GM21786 (cell line): ENCODE results near the gene ATAT1.

Source experiments
- ATAC-seq: cut with Tn5 transposase; IDR thresholded peaks from one replicate; pipeline ENCODE4 v1.9.1; 2021; ENCODE audit not compliant: unreplicated experiment

Gene ATAT1

GRCh38 chr6:30683183-30683979, 56.7 kb downstream of the ATAT1 start:
- no peak for ATAC-seq

GRCh38 chr6:30683980-30684338, 57.3 kb downstream of the ATAT1 start:
- ATAC-seq = no peak

DNA sequence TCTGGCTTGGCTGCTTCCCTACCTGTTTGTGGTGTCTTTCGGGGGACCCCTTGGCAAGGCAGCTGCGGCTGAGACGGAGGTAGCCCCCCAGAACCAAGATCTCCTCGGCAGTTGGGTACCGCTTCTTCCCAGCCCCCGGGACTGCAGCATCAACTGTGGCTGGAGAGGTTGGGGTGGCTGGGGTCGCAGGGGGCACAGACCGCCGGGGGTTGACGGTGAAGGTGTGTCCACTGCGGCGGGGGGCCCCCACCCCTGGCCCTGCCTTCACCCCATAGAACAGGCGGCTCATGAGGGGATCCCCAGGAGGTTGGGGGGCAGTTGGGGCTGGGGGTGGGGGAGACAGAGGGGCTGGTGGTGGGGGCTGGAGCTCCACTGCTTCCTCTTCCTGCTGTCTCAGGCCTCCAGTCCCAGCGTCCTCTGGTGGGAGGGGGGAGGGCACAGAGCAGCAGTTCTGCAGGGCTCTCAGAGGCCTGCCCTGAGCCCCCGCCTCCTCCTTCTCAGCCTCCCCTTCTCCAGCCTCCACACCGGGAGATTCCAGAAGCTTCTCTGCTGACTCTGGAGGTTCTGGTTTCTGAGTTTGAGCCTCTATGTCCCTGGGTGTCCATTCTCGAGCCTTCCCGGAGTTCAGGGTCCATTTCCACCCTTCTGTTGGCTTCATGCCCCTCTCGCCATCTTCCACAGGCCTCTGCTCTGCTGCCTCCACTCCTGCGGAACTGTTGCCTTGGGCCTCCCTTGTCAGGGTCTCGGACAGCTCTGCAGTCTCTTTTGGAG, 57.9 kb downstream of the ATAT1 start:
- no peak for ATAC-seq

DNA sequence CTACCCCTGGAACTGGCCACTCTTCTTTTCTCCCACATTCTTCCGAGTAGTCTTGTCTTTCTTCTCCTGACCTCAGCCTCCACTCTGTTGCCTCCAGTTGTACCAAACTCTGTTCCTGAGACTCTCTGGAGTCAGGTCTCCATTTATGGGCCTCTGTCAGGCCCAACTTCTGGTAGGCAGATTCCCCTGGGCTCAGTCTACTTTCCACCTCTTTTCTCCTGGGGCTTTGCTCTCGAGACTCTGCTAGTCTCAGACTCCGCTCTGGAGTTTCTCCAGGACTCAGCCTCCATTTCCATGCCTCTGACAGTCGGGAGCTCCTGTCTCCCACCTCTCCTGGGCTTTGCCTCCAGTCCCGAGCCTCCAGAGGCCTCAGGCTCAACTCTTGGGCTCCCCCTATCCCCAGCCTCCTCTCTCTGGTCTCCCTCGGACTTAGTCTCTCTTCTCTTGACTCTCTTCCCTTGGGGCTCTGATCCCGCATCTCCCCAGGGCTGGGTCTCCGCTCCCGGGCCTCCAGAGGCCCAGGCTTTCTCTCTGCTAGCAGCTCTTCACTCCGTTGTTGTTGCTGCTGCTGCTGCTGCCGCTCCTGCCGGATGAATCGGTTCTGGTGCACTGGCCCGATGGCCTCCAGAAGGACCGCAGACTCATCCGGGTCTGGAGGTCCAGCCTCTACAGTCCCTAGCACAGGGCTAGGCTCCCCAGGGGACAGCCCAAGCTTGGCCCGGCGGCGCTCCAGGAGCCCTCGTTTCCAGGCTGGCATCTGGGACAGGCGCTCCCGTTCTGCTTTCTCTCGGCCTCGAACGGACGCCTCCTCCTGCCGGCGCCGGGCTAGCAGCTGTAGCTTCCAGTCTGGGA, 58.7 kb downstream of the ATAT1 start:
- no peak for ATAC-seq

DNA sequence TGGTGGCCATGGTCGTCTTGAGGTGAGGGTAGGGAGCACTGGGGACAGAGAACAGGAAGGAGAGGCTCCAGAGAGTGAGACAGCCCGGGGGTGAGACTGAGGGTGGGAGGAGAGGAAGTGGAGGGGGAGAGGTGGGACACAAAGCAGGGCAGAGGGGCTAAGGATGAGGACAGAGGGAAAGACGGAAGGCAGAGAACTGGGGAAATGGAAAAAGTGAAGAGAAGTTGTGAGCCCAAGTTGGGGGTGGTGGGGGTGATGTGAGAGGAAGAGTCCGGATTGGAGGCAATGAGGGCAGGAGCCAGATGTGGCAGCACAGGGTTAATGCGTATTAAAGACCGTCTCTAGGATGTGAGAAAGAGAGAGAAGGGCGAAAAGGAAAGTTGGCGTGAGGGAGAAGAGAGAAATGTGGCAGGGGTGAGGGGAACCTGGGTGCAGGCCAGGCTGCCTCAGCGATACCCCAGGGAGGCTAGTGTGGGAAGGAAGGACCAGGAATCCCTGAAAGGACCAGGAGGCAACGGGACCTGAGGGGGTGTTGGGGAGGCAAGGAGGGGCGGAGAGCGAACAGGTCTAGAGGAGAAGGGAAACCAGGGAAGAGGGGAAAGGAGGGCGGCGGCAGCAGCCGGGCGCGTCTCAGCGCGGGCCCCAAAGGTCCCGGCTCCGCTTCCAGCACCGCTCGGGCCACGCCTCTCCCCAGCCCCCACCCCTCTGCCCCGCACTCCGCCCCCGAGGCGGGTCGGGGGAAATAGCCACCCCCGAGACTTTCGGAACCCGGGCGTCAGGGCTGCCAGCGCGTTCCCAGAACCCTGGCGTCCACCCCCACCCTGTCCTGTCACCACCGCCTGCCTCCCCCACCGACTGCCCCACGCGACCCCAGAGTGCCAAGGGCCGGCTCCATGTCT, 59.6 kb downstream of the ATAT1 start, which contains the start of gene PPP1R18:
TSS of gene PPP1R18 (minus strand) at position 637 of the 899 bp plus-strand sequence. CDS start at position 10, 627 bp downstream.
- no peak for ATAC-seq

DNA sequence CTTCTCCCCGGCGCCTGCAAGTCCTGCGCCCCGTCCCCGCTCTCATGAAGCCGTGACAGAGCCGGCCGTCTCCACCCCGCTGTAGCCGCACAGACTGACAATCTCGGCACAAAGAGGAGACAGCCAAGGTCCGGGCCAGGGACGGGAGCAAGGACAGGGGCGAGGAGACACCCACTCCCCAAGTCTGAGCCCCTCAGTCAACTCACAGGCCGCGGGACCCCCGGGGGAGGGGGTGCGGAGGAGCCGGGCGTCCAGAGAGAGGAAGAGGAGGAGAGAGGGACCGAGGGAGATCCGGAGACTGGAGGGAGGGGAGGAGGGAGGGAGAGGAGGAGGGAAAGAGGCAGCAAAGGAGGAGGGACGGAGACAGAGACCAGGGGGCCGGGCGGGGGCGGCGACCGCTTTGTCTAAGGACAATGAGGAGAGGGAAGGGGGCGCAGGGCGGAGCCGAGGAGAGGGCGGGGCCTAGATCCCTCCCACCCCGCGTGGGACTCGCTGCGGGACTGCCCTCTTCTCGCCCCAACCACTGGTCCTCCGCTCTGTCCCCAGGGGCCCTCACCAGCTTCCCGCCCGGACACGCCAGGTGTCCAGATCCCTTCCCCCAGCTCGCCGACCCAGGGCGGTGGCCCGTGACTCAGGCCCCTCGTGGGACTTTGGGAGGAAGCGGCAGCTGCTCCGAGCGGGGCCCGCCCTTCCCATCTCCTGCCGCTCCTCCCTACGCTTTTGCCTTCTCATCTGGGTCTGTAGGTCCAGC, 60.4 kb downstream of the ATAT1 start:
- ATAC-seq = peak; percentile 48

DNA sequence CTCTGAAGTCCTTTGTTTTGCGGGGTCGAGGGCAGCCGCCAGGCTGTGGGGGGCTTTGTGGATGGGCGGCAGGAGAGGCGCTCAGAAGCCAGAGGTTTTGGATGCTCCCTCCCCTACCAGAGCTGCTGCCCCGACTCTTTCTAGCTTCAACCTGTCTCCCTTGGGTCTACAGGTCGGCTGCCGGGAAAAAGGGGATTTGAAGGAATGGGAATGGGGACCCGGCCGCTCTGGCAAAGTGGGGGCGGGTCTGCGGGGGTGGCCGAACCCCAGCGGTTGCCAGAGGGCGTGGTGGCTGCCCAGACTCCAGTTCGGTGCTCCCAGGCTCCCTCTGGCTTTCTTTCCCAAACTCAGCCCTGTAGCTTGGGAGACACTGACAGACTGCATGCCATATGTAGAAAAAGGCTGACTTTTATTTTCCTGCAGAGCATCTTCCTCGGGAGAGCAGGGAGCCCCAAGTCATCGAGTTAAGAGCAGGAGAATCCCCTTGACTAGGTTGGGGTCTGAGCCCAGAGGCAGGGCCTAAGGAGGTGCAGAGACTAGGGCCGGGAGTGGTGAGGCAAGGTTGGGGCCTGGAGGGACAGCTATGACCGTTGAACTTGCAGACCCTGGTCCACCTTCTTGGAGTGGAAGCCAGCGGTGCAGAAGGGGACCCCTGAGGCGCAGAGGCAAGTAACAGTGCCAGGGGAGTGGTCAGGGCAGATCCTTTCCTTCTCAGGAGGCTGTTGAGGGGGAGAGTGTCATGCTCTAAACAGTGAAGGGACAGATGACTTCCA, 61.2 kb downstream of the ATAT1 start:
- no peak for ATAC-seq

DNA sequence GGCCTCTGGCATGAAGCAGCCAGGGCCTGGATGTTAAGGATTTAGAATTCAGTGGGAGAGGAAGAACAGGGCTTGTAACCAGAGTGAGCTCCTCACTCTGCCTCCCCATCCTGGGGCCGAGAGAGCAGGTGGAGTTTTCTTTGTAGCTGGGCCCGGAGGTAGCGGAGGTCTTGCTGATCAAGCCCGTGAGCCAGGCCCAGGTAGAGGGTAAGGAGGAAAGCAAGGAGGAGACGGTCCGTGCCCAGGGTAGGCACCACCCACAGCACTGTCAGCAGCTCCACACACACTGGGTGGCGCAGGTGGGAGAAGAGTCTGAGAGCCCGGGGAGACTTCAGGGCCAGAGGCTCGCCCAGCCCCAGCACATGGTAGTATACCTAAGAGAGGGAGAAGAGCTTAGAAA, 61.9 kb downstream of the ATAT1 start:
- ATAC-seq = no peak

GRCh38 chr6:30689022-30689865, 62.6 kb downstream of the ATAT1 start:
- ATAC-seq = no peak

DNA sequence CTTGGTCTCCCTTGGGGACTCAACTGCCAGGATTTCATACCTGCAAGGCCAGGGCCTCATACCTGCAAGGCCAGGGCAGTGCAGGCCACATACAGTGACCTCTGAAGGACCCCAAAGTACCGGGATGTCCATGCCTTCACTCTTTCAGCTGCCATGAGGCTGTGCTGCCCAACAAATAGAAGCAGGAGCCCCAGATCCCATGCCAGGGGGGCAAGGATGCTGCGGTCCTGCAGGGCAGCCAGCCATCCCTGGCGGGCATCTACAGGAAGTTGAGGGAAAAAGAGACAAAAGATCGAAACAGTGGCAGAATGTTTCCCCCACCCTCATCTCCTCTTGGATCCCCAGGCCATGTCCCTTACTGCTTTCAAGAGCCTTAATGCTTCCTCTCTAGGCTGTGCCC, 63.3 kb downstream of the ATAT1 start:
- no peak for ATAC-seq

DNA sequence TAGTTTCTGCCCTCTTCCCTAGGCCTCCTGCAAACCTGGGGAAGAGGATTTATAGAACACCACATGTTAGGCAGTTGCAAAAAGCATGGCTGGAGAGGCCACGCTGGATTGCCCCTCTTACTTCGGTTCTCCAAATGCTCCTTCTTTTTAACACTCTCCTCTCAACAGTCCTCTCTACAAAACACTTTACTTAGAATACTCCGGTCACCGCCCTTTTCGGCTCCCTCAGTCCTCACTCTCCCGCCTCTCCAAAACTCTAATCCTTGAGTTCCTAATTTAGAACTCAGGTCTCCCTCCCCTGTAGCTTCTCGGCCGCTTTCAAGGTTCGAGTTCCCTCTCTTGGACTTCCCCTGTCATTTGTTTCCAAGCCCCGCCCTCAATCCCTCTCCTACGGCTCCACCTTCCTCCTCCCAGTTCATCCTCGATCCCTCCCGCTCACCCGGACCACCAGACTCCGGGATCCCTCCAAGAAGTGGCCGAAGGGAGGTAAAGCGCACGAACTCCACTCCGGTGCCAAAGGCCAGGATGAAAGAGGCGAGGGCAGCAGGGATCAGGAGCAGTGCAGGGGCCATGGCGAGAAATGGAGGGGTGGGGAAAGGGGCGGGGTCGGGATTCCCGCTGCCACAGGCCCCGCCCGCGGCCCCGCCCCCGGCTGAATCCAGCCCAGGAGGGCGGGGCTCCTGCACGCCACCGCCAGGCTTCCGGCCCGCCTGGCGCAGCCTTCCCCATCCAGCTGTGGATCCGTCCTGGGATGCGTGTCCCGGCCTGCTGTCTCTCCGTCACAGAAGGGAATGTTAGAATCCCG, 63.9 kb downstream of the ATAT1 start, which contains the start of gene NRM:
TSS of gene NRM (minus strand) at position 582 of the 805 bp plus-strand sequence. CDS start at position 572, 10 bp downstream.
- ATAC-seq = peak; percentile 32

GRCh38 chr6:30691208-30691847, 64.7 kb downstream of the ATAT1 start:
- ATAC-seq = no peak
